ENCODE measurements around the gene CDC42BPA.

The CDC42BPA gene

GRCh38 chr1:226973371-226973897 is 344.9 kb downstream of the CDC42BPA start:
- Histone ChIP-seq H3K36me3 (ENCODE audit: insufficient read depth, low read length) (peaks cover 18% of the 10 kb centered on the region), H3K9me3 (ENCODE audit: insufficient read depth, low read length, severe bottlenecking) (no peaks in the 10 kb centered on the region), H3K27me3 (ENCODE audit: insufficient read depth, low read length, poor library complexity) (no peaks in the 10 kb centered on the region), H3K27ac (ENCODE audit: low read length) (no peak overlapping the region), H3K4me2 (ENCODE audit: insufficient read depth, low read length) (no peak overlapping the region), H3K79me2 (ENCODE audit: insufficient read depth, low read length) (no peaks in the 10 kb centered on the region), H3K4me1 (ENCODE audit: insufficient read depth, low read length) (no peaks in the 10 kb centered on the region), H4K20me1 (ENCODE audit: insufficient read depth, low read length) (peaks cover 4% of the 10 kb centered on the region; the same call in 1 of the 2 replicates), H3K9ac (ENCODE audit: low read depth, low read length) (no peak overlapping the region), H3K4me3 (ENCODE audit: low read depth in 1 of 2, low read length in 2 of 2) (no peak overlapping the region), H2AFZ (ENCODE audit: low read depth, low read length) (no peak overlapping the region)
- DNase-seq (no peak), ATAC-seq (ENCODE audit: insufficient read depth, low read depth) (no peak)
- TF ChIP-seq, protein P1, sequence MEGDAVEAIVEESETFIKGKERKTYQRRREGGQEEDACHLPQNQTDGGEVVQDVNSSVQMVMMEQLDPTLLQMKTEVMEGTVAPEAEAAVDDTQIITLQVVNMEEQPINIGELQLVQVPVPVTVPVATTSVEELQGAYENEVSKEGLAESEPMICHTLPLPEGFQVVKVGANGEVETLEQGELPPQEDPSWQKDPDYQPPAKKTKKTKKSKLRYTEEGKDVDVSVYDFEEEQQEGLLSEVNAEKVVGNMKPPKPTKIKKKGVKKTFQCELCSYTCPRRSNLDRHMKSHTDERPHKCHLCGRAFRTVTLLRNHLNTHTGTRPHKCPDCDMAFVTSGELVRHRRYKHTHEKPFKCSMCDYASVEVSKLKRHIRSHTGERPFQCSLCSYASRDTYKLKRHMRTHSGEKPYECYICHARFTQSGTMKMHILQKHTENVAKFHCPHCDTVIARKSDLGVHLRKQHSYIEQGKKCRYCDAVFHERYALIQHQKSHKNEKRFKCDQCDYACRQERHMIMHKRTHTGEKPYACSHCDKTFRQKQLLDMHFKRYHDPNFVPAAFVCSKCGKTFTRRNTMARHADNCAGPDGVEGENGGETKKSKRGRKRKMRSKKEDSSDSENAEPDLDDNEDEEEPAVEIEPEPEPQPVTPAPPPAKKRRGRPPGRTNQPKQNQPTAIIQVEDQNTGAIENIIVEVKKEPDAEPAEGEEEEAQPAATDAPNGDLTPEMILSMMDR (IDR thresholded peaks at IDR 0.05; ENCODE audit: borderline replicate concordance, extremely low read depth, low read length, poor library complexity, severe bottlenecking): no peak
- TF ChIP-seq EZH2 (IDR thresholded peaks at IDR 0.05; ENCODE audit: borderline replicate concordance, low read depth, low read length, severe bottlenecking): no peak

DNA sequence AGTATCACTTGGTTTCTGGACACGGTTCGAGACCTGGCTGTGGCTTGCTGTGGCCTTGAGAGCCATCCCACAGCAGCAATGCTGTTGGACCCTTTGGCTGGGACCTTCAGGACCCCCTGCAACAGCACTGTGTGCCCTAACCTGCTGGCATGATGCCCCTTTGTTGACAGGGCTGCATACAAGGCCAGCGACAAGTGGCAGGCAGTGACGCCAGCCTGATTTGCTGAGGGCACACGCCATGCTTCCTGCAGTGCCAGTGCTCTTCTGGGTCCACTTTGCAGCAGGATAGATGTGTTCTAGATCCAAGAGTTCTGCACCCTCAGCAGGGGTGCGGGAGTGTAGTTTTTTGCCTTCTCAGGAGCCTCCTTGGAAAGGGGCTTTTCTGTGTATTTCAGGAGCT is 345.4 kb downstream of the CDC42BPA start:
- H3K79me2 ChIP-seq (ENCODE audit: insufficient read depth, low read length): no peaks in the 10 kb centered on the region
- H2AFZ ChIP-seq (ENCODE audit: low read depth, low read length): no peak overlapping the region
- no peaks in the 10 kb centered on the region for H3K27me3 ChIP-seq (ENCODE audit: insufficient read depth, low read length, poor library complexity)
- H3K27ac ChIP-seq (ENCODE audit: low read length): no peak overlapping the region
- H3K9ac ChIP-seq (ENCODE audit: low read depth, low read length): no peak overlapping the region
- peaks cover 14% of the 10 kb centered on the region for H3K36me3 ChIP-seq (ENCODE audit: insufficient read depth, low read length)
- no peak for TF ChIP-seq EZH2 (IDR thresholded peaks at IDR 0.05; ENCODE audit: borderline replicate concordance, low read depth, low read length, severe bottlenecking)
- TF ChIP-seq, protein P1 (IDR thresholded peaks at IDR 0.05; ENCODE audit: borderline replicate concordance, extremely low read depth, low read length, poor library complexity, severe bottlenecking): no peak
- H3K4me2 ChIP-seq (ENCODE audit: insufficient read depth, low read length): no peak overlapping the region
- no peak overlapping the region for H3K4me3 ChIP-seq (ENCODE audit: low read depth in 1 of 2, low read length in 2 of 2)
- H3K9me3 ChIP-seq (ENCODE audit: insufficient read depth, low read length, severe bottlenecking): no peaks in the 10 kb centered on the region
- H4K20me1 ChIP-seq (ENCODE audit: insufficient read depth, low read length): peaks cover 4% of the 10 kb centered on the region; the same call in 1 of the 2 replicates
- no peaks in the 10 kb centered on the region for H3K4me1 ChIP-seq (ENCODE audit: insufficient read depth, low read length)
- DNase-seq: no peak
- no peak for ATAC-seq (ENCODE audit: insufficient read depth, low read depth)

DNA sequence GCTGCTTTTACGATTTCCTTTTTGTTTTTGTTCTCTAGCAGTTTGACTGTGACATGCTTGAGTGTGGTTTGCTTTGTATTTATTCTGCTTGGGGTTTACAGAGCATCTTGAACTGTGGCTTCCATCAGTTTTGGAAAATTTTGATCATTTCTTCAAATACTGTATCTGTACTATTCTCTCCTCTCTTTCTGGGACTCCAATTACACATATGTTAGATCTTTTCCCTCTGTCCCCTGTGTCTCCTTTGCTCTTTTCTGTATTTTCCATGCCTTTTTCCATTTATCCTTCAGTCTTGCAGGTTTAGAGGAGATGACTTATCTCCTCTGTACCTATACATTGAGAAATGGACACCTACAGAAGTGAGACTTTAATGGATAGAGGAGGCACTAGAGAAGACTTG is 346.5 kb downstream of the CDC42BPA start:
- H3K4me3 ChIP-seq (ENCODE audit: low read depth in 1 of 2, low read length in 2 of 2): no peak overlapping the region
- H3K79me2 ChIP-seq (ENCODE audit: insufficient read depth, low read length): no peaks in the 10 kb centered on the region
- TF ChIP-seq, protein P1 (IDR thresholded peaks at IDR 0.05; ENCODE audit: borderline replicate concordance, extremely low read depth, low read length, poor library complexity, severe bottlenecking): no peak
- no peak for TF ChIP-seq EZH2 (IDR thresholded peaks at IDR 0.05; ENCODE audit: borderline replicate concordance, low read depth, low read length, severe bottlenecking)
- no peak overlapping the region for H3K27ac ChIP-seq (ENCODE audit: low read length)
- no peak overlapping the region for H3K4me2 ChIP-seq (ENCODE audit: insufficient read depth, low read length)
- no peaks in the 10 kb centered on the region for H3K27me3 ChIP-seq (ENCODE audit: insufficient read depth, low read length, poor library complexity)
- no peaks in the 10 kb centered on the region for H3K4me1 ChIP-seq (ENCODE audit: insufficient read depth, low read length)
- DNase-seq: no peak
- H2AFZ ChIP-seq (ENCODE audit: low read depth, low read length): no peak overlapping the region
- no peak for ATAC-seq (ENCODE audit: insufficient read depth, low read depth)
- H3K36me3 ChIP-seq (ENCODE audit: insufficient read depth, low read length): peaks cover 11% of the 10 kb centered on the region
- no peak overlapping the region for H3K9ac ChIP-seq (ENCODE audit: low read depth, low read length)
- peaks cover 4% of the 10 kb centered on the region; the same call in 1 of the 2 replicates for H4K20me1 ChIP-seq (ENCODE audit: insufficient read depth, low read length)
- no peaks in the 10 kb centered on the region for H3K9me3 ChIP-seq (ENCODE audit: insufficient read depth, low read length, severe bottlenecking)
